EL (cell line): ENCODE measurements around the gene PRDM16.
A peak's percentile ranks its signal among the peaks of the same experiment; 100 is the strongest.

Experiments used
- DNase-seq: peaks from one replicate; pipeline ENCODE4 v3.0.0-alpha.2; 2016

The PRDM16 gene

GRCh38 chr1:3056641-3057040 lies 12.4 kb upstream of the PRDM16 start:
- no peak for DNase-seq

DNA sequence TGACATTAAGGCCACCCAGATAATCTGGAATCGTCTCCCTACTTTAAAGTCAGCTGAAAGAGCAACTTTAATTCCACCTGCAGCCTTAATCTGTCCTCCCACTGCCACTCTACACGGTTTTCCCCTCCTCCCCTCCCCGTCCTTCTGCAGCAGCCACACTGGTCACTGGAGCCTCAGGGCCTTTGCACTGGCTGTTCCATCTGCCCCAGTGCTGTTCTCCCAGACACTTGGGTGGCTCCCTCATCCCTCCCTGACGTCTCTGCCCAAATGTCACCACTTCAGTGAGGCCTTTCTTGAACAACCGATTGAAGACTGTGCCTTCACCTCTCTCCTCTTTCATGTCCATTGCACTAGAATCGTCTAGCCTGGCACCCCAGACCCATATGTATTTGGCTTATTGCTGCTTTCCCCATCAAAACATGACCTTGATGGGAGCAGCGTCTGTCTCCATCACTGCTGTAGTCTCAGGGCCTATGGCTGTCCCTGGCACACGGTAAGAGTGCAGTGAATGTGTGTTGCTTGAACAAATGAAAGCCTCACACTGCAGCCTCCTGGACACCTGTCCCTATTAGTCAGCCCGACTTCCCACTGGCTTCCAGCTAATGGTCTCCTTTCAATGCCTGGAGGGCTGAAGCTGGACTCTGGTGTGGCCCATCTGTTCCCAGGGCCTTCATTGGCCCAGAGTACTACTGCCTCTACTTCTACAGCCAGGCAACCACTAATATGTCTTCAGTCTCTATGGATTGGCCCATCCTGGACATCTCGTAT lies 10.6 kb upstream of the PRDM16 start:
- no peak for DNase-seq

DNA sequence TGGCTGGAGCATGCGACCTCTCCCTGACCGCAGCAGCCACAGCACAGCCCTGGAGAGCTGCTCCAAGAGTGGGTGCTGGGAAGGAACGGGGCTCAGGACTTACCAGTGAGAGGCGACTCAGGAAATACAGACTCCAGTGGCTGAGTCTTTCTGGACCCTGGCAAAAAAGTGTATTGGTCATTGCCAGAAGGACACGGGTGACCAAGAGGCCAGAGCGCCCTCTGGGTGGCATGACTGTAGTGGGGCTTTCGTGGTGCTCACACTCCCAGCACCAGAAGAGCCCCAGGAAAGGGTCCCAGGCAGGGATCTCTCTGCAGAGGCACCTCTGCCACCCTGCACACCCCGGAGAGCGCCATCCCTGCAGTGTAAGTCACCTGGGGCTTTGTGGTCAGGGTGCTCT lies 8.9 kb upstream of the PRDM16 start:
- no peak for DNase-seq

DNA sequence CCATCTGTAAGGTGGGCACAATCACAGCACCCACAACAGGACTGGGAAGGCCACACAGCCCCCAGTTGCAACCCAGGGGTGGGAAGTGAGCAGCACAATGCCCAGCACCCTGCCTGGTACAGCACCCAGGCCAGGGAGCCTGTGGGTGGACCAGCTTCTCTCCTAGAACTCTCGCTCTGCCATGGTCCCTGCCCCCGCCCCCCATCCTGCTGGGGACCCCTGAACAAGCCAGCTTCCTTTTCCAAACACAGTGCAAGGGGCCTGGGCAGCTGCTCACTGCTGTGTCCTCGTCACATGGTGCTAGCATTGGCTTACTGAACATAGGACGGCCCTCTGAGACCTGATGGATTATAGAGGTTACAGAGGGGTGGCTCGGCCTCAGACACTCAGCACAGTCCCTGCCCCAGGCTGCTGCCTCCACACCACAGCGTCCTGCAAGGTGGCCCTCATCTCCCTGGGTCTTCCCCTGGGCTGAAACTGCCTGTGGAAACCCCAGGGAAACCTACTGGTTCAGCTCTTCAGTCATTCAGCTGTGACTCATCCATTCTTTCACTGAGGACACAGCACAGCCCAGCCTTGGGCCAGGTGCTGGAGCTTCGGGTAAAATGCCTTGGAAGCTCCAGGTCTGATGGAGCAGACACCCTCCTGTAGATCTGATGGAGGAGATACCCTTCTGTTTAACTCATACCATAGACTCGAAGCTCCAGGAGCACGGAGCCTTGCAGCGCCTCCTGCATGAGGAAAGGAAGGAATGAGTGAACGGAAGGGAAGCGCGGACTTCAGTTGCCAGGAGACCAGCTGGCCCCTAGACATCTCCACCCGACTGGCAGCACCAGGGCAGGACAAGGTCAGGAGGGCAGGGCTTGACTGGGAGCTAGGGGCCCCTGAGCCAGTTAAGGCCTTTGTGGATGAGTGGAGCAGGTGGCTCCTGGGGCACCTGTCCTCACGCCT lies 8.1 kb upstream of the PRDM16 start:
- no peak for DNase-seq

GRCh38 chr1:3061566-3061965 lies 7.4 kb upstream of the PRDM16 start:
- no peak for DNase-seq

DNA sequence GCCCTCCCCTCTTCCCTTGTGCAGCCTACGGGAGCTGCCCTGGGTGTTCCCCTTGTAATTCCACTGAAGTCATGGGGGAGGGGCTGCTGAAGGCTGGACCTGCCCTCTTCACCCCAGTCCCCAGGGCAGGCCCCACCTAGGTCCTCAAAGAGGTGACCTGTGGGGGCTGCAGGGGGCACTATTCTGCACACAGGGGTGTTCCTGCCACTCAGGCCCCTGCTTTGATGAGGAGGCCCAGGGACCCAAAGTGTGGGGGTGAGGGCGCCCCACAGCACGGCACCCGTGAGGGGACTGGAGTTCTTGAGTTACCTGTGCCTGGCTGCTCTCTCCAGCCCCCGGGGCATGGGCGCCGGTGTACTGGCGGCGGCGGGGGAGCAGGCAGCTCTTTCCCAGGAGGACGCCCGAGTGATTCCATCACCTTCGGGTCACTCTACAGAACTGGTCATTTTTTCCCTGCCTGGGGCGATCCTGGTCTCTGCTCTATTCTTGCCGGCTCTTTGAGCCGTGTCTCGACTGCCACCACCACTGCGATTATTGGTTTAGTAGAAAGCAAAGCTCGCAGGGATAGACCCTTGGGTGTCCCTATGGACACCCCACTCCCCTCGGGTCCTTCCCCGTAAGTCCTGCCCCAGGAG lies 6.9 kb upstream of the PRDM16 start:
- DNase-seq = no peak

- no peak for DNase-seq
Observed at GRCh38 chr1:3062616-3063378, 6.2 kb upstream of the PRDM16 start.

- no peak for DNase-seq
Observed at GRCh38 chr1:3063379-3064295, 5.4 kb upstream of the PRDM16 start.

GRCh38 chr1:3064296-3064850 lies 4.6 kb upstream of the PRDM16 start:
- DNase-seq = no peak

- no peak for DNase-seq
Observed at GRCh38 chr1:3064901-3065300, 4.1 kb upstream of the PRDM16 start.

- DNase-seq = no peak
Observed at GRCh38 chr1:3065396-3065795, 3.6 kb upstream of the PRDM16 start.

DNA sequence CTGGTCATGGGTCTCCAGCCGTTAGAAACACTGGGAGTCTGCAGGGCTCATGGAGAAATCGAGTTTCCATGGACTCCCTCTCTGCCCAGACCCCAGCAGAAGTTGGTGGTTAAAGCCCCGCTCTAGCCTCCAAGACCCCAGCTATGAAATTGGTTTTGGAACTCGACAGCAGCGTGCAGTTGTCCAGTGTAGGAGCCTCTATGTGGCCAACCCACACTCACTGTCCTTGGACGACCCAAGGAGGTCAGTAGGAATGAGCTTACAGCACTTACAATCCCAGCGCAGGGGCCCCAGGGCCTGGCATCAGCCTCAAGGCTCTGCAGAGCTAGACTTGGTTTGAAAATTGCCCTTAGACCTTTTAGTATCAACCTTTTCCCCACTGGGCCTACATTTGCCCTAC lies 3.2 kb upstream of the PRDM16 start:
- DNase-seq = no peak

DNA sequence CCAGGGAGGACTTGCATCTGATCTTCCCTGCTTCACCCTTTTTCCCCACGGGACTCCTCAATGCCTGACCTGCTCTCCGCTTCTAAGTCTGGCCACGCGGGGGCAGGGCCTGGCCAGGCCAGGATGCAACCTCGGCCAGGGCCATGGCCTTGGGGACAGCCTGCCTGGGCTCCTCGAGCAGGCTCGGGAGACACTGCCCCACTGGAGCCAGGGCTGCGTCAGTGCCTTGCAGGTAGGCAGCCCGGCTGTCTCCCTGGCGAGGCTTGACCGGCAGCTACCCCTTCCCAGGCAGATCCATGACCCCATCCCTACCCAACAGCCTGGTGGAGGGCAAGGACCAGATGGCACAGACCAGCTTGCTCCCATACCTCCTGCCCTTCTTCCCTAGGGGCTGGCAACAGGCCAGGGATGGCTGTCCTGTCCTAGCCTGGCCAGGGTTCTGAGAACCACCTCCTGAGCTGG lies 2.7 kb upstream of the PRDM16 start:
- DNase-seq = no peak

- DNase-seq = no peak
Observed at GRCh38 chr1:3066826-3067225, 2.2 kb upstream of the PRDM16 start.

GRCh38 chr1:3067301-3067670 lies 1.7 kb upstream of the PRDM16 start:
- no peak for DNase-seq

GRCh38 chr1:3067671-3068563 lies 1.1 kb upstream of the PRDM16 start:
- no peak for DNase-seq

DNA sequence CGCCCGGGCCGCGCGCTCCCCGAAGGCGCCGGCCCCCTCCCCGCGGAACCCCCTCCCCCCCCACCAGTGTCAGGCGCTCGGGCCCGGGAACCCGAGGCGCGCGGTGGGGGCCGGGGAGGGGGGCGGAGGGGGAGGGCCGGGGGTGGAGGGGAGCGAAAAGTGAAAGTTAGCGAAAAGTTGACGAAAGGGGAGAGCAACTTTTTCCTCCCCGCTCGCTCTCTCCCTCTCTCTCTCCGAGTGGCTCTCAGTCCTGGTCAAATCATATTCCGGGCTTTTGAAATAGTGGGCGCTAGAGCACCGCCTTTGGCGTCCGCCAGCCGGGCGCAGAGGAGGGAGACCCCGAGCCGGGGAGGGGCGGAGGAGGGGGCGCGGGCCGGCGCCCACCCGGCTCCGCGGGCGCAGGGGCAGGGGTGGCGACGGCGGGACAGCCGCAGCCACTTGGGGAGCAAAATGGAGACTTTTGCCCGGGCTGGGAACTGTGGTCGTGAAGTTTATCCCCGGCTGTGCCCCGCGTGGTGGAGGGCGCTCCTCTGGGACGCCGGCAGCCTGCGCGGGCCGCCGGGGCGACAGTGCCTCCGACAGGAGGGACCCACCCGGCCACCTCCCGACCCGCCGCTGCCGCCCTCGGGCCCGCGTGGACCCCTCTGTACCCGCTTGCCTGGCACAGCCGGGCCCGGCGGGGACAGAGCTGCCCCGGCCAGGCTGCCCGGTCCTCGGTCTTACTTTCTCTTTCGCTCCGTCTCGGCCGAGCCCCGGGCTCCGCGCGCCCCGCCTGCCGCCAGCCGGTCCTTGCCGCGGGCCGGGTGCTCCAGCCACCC lies 697 bp downstream of the PRDM16 start:
- DNase-seq = peak; percentile 46

DNA sequence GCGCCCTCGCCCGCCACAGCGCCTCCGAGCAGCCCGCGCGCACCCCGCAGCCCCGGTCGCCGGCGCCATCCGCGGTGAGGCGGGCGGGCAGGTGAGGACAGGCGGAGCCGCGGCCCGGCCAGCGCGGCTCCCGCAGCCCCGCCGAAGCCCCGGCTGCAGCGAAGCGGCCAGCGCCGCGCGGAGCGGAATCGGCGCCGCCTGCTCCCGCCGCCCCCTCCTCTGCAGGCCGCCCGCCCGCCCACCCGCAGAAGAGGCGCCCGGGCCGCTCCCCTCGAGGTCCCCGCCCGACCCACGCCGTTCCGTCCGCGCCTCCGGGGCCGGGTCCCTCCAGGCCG lies 1.3 kb downstream of the PRDM16 start:
- DNase-seq = no peak
